HG02840 (cell line): Measurements from ENCODE around the gene ST3GAL3.

Experiments
- ATAC-seq: cut with Tn5 transposase; IDR thresholded peaks from one replicate; pipeline ENCODE4 v1.9.1; 2021; ENCODE audit warnings: mild to moderate bottlenecking, moderate library complexity, moderate number of reproducible peaks; ENCODE audit not compliant: unreplicated experiment, low FRiP score

The ST3GAL3 gene

DNA sequence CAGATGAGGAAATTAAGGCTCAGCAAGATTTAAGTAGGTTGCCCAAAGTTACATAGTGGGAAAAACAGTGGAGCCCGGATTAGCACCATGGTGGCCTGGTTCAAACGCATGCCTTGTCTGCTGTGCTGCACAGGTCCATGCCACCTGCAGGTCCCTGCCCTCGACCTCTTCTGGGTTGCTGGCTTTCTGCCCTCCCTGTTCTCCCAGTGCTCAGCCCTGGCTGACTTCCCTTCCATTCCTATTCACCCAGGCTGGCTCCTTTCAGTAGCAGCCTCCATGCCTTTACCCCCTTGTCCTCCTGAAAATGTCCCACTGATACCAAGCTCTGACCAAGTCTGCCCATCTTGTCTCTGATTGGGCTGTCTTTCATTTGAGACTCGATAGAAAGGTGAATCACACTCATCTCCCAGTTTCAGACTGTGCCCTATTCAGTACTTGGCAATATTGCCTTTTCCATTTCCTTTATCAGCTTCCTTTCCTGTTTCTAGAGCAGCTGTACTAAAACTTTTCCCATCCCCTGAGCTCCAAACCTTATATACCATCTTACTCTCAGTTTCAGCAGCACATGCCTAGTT, 75.8 kb downstream of the ST3GAL3 start:
- ATAC-seq, result no peak

DNA sequence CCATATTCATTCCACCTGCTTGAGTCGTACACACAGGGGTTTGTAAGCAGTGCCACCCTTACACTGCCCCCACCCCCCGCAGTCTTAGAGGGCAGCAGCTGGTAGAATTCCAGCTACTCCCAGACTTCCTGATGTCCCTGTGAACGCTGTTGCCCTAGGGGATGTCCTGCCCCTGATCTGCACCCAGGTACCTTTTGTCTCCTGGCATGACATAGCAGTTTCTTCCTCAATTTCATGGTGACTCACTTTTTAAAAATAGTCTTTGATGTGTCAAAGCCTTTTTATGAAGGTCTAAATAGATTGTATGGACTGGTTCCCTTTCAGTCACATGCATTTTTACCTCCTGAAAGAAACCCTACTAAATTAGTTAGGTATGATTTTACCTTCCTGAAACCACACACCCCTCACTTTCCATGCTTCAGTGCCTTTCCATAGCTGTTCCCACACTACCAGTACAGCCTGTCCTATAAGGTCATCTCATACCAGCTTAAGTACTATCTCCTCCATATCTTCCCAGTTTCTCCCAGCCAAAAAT, 76.4 kb downstream of the ST3GAL3 start:
- ATAC-seq, result no peak

DNA sequence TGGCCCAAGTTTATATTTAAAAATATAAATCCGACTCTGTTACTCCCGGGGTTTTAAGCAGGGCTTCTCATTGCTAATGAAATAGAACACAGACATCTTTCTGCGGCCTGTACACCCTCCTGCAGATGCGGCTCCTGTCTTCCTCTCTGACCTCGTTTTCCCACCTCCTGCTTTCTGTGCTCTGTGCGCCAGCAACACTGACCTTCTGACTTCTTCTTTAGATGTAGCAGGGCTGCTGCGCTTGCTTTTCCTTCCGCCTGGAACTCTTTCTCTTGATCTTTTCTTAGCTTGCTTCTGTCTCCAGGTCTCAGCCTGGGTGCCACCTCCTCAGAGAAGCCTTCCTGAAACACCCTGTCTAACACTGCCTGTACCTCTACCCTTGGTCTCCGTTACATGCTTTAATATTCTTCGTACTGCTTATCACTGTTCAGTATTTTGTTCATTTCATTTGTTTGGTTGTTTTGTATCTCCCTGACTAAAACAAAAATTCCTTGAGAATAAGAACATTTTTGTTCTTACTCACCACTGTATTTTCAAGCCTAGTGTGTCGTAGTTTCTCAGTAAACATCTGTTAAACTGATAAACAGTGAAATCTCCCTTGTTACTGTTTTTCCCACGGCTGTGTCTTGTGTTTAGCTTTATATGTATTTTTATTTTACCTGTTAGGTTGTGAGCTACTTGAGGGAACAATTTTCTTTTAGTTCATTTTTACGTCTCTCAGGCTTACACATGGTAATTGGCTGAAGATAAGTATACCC, 79.0 kb downstream of the ST3GAL3 start:
- ATAC-seq, result no peak

DNA sequence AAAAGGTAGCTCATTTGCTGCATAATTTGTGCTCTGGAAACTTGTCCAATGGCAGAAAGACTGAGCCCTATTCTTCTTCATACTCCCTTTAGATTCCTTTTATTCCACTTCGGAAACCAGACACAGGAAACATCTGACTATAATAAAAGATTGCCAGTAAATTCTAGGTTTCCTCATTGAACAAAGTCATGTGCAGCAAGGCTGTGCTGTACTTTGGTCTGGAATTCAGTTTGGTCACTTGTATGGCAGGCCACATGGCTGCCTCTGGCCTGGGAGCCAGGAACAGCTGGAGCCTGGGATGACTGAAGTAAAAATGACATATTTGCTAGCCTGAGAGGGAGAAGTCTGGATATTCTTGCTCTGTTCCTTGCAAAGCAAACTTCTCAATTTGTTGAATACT, 79.6 kb downstream of the ST3GAL3 start:
- no peak for ATAC-seq

DNA sequence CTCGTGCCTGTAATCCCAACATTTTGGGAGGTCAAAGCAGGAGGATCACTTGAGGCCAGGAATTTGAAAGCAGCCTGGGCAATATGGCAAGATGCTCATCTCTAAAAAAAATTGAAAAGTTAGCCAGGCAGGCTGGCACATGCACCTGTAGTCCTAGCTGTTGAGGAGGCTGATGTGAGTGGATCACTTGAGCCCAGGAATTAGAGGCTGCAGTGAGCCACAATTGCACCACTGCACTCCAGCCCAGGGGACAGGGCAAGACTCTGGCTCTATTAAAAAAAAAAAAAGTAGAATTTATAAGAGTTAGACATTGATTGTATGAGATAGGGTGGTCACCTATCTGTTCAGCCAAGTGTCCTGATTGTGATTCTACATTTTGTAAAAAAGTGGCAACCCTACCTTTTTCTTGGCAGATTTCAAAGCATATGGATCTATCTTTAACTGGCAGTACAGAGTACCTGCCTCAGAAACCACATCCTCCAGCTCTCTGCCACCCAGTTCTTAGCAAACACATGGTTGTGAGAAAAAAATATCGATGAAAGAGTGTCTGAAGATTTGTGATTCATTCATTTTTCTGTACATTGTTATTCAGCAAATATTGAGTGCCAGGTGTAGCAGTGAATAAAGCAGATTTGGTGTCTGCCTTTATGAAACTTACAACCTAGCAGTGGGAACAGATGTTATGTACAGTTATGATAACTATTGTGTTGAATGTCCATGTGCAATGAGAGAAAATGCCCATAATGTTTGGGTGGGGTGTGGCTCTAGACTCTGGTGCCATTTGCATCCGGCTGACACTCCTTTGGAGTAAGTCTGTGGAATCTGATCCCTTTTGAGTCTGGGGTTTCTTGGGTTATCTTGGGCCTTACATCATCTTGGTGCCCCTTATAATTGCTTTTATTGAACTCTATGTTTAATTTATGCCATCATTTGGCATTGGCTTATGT, 82.5 kb downstream of the ST3GAL3 start:
- ATAC-seq, result no peak

DNA sequence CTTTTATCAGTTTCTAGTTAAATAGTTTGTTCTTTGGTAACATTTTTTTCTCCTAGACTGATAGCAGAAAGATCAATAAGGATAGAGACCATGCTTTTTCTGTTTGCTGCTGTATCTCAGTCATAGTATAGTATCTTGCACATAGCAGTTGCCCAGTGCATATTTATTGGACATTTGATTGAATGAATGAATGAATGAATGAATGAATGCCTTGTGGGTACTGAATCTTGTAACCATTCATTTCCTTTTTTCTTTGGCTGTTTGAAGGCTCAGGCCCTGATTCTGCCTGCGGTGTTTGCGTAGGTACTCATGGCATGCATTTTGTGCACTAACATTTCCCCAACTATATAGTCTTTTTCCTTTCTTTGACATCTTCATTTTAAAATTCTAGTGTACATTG, 83.9 kb downstream of the ST3GAL3 start:
- ATAC-seq, result no peak

DNA sequence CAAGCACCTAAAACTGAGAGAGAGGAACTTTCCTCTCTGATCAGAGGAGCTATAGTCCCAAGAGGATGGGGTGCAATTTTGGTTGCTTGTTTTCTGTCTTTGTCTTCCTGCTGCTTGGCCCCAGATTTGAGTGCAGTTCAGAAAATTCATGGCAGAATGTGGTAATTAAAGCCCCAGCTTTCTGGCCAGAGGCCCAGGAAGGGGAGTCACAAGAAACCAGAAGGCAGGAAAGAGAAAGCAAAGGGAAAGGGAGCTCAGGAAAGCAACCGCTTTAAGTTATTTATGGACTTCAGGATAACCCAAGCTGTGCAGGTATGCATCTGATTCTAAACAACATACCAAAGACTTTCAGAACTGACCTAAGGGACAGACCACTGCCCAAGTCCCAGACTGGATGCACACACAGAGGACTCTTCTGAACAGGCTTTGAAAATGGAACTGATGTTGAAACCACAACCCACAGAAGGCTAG, 88.8 kb downstream of the ST3GAL3 start:
- no peak for ATAC-seq

DNA sequence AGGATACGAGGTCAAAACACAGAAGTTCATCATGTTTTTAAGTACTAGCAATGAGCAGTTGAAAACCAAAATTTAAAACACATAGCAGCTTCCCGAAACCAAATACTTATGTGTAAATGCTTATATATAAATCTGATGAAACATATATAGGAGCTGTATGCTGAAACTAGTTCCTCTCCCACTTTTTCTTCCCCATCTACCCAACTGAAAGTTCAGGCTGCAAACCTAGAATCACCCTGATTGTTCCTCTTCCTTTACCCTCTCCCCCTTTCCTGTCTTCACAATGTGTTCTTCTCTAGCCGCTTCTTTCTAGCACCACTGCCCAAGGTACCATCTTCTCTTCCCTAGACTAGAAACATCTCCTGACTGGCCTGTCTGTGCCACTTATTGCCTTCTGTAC, 90.6 kb downstream of the ST3GAL3 start:
- no peak for ATAC-seq

DNA sequence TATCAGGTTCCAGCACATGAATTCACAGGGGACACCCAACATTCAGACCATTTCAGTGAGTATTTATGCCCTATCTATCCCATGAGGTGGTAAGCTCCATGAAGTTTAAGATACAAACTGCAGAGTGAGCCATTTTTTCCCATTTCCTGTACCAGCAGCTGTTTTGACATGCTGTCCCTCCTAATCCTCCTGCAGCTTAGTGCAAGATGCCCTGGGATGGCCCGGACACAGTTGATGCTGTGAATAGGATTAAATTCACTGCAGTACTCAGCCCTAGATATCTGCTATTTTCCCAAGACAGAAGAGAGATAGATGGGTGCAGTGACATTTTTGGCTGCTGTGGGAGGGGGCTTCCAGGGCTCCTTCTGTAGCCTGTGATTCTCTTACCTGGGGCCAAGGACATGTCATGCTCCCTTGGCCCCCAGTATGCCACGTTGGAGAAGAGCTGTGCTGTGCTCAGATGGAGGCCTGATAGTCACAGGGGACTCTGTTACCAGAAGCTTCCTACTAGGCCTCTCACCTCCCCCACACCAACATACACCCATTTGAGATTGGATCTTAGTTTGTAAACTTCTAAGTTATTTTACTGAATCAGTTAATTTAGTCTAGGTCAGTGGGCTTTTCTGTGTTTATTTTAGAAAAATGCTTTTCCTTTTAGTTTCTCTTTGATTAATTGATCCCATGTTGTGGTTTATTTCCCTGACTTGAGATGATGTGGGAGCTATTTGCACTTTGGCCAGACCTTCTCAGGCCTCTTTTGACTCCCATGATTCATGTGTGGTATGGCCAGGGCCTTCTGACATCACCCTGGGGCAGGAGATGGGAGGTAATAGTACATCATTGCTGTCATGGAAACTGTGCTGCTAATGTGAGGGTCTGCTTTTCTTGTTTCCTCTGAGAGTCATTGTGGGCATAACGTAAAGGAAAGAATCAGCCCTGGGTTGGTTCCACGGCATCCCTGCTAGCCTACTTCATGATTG, 92.6 kb downstream of the ST3GAL3 start:
- no peak for ATAC-seq

DNA sequence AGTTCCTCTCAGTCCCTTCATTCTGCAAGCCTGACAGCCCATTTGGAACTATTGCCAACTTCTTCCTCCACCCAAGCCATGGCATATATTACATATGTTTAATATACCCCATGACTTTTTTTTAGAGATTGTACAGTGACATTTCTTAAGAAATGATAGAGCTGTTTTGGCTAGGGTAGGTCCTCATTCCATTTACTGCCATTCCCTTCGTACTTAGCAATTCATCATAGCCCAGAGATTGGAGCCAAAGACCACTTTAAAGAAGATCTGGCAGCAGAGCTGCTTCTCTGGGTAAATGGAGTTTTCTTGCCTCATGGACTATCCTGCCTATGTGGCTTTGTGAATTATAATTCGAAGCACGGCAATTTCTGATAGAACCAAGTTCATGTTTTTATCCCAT, 93.4 kb downstream of the ST3GAL3 start:
- ATAC-seq, result no peak

DNA sequence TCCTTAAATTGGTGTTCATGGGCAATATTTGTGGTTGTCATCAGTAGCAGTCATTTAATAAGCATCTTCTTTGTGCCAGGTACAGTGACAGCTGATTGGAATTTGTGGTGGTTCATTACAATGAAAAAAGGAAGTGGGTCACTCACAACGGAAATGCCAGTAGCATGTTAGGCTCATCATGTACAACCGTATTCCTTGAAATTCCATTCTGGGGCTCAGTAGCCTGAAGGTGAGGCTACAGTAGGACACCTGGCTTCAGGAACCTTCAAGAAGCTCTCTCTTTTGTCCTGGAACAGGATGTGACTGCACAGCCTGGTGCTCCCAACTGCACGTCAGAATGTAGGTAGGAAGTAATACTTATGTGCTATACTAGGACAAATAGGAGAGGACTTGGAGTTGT, 93.9 kb downstream of the ST3GAL3 start:
- no peak for ATAC-seq

DNA sequence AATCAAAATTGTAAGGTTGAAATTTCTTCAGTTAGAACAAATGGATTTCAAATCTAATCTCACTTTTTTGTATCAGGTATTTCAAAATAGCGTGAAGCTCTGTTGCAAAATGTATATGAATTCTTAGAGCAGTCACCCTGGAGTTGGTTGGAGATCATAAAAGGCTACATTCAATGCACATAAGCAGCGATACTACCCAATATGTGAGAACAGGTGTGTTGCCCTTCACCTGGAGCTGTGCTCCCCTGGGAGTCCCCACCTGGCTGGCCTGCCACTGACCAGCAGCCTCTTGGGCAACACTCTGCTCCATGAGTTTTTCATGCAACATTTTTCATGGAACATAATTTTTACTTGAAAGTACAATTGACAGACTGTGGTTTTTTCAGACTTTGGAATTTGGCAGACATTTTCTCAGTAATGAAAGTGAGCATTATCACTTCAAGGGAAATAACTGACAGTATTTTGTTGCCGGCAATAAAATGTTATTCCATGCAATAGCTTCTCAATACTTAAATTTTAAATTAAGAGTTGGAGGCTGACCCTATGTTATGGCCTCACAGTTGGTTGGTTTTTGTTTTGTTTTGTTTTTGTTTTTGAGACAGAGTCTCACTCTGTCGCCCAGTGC, 95.1 kb downstream of the ST3GAL3 start:
- ATAC-seq, result no peak

DNA sequence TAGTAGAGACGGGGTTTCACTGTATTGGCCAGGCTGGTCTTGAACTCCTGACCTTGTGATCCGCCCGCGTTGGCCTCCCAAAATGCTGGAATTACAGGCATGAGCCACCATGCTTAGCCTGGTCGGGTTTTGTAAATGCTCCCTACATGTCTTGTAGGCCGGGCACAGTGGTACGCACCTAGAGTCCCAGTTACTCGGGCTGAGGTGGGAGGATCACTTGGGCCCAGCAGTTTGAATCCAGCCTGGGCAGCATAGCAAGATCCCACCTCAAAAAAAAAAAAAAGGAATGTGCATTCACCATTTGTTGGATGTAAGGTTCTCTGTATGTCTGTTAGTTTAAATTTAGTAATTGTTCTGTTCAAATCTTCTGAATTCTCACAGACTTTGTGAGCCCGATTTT, 95.8 kb downstream of the ST3GAL3 start:
- no peak for ATAC-seq

DNA sequence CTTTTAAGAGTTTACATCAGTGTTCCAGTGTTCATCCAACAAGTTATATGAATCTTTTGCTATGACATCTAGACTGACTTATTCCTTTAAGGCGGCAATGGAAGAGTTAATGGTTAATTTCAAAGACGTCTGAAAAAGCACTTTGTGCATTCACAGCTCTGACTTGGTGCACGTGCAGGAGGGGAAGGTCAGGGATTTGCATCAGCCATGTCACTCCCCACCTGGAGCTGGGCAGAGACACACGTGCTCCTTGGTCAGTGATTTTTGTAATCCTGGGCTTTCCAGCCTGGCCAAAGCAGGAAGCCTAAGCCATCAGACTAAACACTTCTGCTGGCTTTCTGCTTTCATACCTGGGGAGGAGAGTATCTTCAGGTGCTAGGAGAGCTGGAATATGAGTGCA, 96.3 kb downstream of the ST3GAL3 start:
- ATAC-seq, result no peak

DNA sequence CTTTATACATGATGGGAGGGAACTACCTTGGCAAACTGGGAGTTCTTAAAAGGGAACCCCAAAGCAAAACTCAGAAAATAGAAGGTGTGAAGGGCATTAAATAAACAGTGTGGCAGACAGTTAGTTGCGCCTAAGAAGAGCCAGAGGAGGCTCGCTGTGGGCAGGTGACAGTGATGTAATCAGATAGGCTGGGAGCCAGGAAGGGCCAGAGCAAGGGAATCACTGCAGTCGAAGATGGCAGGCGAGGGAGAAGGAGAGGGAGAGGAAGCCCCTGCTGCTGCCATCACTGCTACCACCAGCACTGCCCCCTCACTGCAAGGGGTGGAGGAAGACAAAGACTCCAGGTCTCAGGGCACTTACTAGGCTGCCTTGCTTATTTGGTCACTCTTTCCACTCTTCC, 97.2 kb downstream of the ST3GAL3 start:
- ATAC-seq, result no peak

DNA sequence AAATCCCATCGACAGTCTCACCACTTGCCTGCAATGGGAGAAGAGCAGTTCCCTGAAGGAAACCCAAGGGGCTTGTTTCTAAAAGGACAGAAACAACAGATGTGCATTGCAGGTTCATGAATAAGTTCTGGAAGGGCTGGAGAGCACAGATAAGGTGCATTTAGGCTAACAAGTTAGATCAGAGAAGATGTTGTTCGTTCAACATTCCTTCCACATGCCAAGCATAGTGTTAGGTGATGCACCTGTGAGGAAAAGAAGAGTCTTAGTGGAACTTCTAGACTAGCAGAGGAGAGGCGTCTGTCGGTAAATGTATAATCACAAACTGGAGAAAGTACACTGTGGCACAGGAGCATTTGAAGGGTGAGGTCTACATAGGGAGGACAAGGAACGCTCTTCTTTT, 98.0 kb downstream of the ST3GAL3 start:
- no peak for ATAC-seq

DNA sequence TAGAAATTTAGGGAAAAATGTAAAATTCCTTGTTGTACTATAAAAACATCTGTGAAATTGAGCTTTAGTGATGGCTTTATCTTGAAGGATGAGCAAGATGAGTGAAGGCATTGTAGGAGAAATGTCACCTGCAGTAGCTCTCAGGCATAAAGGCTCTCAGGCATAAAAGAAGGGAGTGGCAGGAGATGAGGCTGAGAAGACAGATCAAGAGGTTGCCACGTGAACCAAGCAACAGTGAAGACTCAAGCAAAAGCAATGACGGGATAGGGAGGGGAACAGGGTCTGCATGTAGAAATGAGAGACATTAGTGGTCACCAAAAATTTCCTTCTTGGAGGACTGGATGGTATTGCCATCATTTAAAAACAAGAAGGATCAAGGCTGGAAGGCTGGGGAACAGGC, 98.8 kb downstream of the ST3GAL3 start:
- no peak for ATAC-seq

DNA sequence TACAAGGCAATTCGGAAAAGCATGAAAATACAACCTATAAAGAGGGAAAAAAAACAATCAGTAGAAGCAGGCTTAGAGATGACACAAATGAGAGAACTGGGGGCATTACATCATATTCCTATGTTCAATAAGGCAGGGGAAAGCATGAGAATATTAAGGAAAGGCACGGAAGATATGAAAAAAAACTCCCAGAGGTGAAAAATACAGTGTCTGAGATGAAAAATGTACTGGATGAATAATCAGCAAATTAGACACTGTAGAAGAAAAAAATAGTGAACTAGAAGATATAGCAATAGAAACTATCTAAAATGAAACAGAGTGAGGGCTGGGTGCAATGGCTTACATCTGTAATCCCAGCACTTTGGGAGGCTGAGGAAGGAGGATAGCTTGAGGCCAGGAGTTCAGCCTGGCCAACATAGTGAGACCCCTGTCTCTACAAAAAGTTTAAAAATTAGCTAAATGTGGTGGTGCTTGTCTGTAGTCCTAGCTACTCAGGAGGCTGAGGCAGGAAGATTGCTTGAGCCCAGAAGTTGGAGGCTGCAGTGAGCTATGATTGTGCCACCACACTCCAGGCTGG, 101.8 kb downstream of the ST3GAL3 start:
- ATAC-seq, result no peak

DNA sequence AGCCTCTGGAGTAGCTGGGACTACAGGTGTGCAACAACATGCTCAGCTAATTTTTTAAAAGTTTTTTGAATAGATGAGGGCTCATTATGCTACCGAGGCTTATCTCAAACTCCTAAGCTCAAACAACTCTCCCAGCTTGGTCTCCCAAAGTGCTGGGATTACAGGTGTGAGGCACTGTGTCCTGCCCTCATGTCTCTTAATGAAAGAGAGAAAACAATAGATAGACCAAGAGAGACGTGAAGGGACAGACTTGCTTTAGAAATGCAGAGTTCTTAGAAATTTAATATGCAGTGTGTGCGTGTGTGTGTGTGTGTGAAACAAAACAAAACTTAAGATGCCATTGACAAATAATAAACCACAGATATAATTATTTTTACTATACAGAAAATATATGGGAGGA, 105.2 kb downstream of the ST3GAL3 start:
- ATAC-seq, result no peak
